ENCODE results near the gene RPIA.
"Not testable (repeated sequence)": the region's sequence is repeated elsewhere in the genome, so short reads cannot be mapped to it uniquely, and the experiment has no call there.

RPIA gene

GRCh38 chr2:88770016-88770415, 78.5 kb downstream of the RPIA start:
- no peak for DNase-seq

GRCh38 chr2:88773233-88774028, 82.0 kb downstream of the RPIA start:
- DNase-seq, result not testable (repeated sequence)

GRCh38 chr2:88789213-88789612, 97.7 kb downstream of the RPIA start:
- not testable (repeated sequence) for DNase-seq

GRCh38 chr2:88795932-88796331, 104.5 kb downstream of the RPIA start:
- DNase-seq, result not testable (repeated sequence)

GRCh38 chr2:88796523-88796922, 105.0 kb downstream of the RPIA start:
- DNase-seq, result not testable (repeated sequence)

- not testable (repeated sequence) for DNase-seq
These were observed 105.7 kb downstream of the RPIA start for GRCh38 chr2:88797164-88797563.

Data from right kidney (tissue), 1 donor.